CD4-positive, alpha-beta T cell treated with Interleukin-2 at 100 ng/mL for 4 hours (primary cell): ENCODE data around the gene CACNA1I.

Source experiments
- DNase-seq: peaks from one replicate; pipeline ENCODE4 v3.0.0-alpha.2; 2020; ENCODE audit warnings: low spot score

Gene CACNA1I

GRCh38 chr22:39669432-39669831 lies 98.9 kb downstream of the CACNA1I start:
- DNase-seq, result no peak

DNA sequence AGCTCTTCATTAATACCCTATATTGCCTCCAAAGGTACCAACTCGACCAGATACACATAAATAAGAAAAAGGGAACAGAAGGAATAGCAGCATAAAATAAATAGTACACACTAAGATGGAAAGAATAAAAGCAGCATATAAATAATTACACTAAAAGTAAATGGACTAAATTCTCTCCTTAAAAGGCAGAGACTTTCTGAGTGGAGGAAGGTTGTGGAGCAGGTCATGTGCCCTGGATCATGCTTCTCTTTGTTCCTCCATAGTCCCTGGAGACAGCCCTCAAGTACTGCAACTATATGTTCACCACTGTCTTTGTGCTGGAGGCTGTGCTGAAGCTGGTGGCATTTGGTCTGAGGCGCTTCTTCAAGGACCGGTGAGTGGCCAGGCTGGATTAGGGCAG lies 101.4 kb downstream of the CACNA1I start:
- DNase-seq, result no peak

DNA sequence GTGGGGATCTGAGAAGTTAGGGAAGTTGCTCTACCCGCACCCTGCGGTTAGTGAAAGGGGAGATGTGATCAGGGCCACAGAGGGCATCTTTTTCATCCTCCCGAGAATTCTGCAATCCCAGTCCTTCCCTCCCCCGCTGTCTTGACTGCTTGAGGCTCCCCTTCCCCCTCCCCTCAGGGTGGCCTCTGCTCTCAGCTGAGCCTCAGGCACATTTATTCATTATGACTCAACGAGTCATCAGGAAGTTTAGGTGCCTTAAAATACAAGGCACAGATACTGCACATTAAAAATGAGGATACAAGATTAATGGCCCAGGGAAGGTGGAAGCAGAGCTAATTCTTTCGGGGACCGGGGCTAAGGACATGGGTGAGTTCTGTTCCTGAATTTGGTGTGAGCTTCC lies 104.0 kb downstream of the CACNA1I start:
- DNase-seq, result no peak

DNA sequence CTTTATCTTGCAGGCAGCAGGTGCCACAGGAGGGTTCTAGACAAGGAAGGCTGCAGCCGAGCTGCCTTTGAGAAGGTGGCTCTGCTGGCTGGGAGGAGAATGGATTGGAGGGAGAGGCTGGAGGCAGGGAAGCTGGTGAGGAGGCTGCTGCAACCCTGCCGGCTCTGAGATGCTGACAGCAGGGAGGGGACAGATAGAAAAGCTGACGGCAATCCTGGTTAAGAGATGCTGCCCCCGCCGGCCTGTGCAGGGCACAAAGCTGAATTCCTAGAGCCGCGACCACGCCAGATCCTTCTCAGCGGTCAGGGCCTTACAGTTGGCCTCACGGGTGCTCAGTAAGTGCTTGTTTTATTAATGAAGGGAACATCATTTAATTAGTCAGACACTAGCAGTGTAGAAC lies 105.4 kb downstream of the CACNA1I start:
- no peak for DNase-seq

- no peak for DNase-seq
Observed at GRCh38 chr22:39677967-39678366, 107.4 kb downstream of the CACNA1I start.

DNA sequence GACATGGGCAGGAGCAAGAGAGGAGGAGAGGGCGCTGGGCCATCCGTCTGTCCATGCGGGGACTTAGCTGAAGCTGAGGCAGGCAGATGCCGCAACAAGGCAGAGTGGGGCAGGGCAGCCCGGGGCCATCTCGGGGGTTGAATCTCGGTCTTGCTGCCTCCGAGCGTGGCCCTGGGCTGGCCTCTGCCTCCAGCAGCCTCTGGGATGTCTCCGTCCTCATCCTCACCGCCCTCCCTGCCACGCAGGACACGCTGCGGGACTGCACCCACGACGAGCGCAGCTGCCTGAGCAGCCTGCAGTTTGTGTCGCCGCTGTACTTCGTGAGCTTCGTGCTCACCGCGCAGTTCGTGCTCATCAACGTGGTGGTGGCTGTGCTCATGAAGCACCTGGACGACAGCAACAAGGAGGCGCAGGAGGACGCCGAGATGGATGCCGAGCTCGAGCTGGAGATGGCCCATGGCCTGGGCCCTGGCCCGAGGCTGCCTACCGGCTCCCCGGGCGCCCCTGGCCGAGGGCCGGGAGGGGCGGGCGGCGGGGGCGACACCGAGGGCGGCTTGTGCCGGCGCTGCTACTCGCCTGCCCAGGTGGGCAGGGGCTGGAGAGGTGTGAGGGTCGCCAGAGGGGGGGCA lies 108.4 kb downstream of the CACNA1I start:
- DNase-seq, result no peak

GRCh38 chr22:39679652-39680051 lies 109.1 kb downstream of the CACNA1I start:
- no peak for DNase-seq

DNA sequence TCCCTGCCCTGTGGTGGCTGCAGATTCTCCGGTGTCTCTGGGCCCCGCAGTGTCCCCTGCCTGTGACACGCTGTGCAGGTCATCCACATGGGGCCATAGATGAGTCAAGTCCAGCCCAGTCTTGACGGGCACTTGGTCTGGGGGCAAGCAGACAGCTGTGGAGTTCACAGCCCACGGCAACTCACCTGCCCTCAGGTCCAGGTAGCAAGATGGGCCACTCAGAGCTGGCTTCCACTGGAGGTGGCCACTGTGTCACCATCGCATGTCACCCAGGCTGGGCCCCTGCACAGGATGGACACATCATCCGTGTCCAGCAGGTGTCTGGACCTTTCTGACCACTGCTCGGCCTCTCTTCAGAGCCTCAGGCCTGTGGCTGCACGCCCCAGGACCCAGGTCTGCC lies 109.9 kb downstream of the CACNA1I start:
- no peak for DNase-seq

DNA sequence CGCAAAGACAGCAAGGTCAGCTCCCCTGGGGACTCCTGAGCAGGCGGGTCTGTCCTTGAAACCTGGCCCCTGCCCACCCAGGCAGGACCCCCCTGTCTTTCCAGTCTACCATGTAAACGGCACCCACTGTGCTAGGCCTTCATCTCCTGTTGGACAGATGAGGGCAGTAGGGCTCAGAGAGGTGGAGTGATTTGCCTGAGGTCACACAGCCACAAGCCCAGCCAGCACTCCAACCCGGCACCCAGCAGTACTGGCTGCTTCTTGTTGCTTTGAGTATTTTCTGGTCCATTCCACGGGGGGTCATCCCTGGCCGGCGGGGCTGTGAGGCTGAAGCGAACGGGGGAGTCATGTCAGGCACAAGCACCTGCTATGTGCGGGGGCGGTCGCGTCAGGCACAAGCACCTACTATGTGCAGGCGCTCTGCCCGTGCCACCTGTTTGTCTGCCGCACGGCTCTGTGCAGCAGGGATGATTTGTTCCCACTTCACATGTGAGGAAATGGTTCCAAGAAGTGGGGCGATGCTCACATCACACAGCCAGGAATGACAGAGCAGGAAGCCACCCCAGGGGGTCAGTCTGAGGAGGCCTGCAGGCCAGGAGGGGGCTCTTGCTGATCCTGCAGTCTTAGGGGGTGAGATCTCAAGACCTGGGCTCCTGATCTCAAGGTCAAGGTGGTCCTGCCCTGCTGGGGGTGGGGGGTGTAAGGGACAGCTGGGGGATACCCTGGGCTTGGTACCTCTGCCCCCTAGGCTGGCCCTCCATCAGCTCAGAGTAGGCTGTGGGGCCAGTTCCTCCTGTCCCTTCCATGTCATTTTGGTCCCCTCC lies 110.7 kb downstream of the CACNA1I start:
- DNase-seq, result no peak

GRCh38 chr22:39682994-39683393 lies 112.4 kb downstream of the CACNA1I start:
- no peak for DNase-seq

- no peak for DNase-seq
Observed at GRCh38 chr22:39683639-39684038, 113.1 kb downstream of the CACNA1I start.

DNA sequence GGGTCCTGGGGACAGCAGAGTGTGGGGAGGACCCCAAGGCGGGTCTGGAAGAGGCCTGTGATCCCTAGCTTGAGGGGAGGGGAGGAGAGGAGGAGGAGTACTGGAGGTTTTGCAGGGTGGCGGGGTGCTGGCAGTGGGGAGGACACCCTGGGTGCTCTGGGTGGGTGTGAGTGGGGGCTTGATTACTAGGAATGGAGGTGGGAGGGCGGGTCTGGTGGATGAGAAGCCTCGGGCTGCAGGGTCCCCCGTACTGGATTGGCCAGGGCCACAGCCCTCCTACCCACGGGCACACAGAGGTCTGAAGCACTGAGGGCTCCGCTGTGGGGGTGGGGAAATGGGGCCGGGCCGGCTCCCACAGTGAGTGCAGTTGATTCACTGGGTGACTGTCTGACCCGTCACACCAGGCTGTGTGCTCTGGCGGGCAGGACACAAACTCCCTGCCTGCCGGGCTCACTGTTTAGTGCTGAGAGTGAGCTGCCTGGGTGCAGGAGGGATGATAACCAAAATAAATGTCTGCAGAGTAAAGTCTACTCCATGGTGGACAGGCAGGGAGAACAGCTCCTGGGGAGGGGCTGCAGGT lies 114.2 kb downstream of the CACNA1I start:
- DNase-seq, result no peak

GRCh38 chr22:39685336-39686177 lies 115.0 kb downstream of the CACNA1I start:
- DNase-seq, result no peak

- DNase-seq, result no peak
Observed at GRCh38 chr22:39686178-39686620, 115.6 kb downstream of the CACNA1I start.

DNA sequence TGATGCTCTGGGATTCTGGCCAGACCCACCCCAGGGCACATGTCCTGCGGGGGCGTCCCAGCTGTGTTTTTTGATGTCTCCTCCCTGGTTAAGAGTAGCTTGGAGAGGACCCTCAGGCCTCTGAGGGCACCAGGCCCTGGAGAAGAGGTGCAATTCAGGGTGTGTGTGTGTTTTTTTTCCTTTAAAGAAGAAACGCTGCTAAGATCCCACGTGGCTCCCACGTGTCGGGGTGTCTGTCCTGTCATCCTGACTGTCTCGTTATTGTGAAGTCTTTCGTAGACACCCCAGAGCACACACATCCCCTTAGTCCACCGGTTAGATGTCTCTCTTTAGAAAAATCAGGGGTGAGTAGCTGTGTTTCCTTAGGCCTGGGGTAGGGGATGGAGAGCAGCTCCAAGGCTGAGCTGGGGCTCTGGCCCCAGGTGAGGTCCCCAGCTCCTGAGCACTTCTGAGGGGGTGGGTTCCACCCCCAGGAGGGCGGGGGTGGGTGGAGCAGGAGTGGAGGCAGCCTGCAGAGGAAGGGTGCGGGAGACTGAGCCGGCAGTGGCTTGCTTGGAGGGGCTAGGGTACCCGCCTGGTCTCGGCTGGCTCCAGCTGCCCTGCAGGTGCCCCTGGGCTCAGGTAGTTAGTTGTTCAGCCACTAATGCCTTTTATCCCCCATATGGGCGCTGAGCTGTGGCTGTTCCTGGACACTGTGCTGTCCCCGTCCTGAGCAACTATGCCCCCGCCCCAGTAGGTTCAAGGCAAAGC lies 116.4 kb downstream of the CACNA1I start:
- no peak for DNase-seq

GRCh38 chr22:39688186-39688785 lies 117.7 kb downstream of the CACNA1I start:
- DNase-seq, result no peak

DNA sequence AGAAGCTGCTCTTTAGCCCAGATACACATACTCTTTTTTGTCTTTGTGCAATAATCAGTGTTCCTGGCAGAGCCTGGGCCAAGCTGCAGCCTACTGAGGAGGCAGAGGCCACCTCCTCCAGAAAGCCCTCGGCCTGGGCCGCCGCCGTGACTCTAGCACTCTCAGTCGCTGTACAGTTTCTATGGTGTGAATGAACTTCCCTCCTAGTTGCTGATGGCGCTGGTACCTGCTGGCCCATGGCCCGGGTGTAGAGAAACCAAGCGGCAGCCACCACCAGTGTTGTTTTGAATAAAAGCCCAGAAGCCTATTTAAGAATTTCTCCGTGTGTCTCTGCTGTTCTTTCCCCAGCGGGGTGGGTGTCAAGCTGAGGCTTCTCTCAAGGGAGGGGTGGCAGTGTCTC lies 118.9 kb downstream of the CACNA1I start:
- DNase-seq, result no peak

GRCh38 chr22:39690881-39691605 lies 120.5 kb downstream of the CACNA1I start:
- no peak for DNase-seq

DNA sequence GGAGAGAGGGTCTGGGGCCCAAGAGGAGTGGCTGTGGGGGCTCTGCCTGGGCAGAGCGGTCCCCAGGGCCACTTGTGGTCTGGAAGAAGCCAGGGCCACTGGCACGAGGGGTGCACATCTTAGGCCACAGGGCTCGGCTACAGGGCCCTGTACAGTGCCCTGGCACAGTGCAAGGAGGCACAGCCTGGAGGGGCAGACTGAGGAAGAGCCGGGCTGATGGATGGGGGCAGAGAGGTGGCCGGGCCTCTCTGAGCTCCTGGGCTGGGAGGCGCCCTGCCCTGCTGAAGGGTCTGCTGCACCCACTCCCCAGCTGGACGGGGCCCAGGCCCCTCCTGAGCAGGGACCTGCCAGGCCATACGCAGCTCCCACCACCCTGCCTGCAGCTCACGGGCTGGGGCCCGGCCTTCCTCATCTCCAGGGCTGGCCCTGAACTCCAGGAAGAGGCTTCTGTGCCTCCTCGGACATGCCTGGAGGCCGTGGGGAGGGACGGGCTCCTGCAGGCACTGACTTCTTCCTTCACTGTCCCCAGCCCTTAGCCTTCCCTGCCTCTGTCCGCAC lies 123.5 kb downstream of the CACNA1I start:
- DNase-seq, result no peak

GRCh38 chr22:39697790-39698430 lies 127.4 kb downstream of the CACNA1I start:
- DNase-seq, result no peak
